Left renal pelvis (tissue), 4 donors: ENCODE measurements around the gene DRICH1. TPM values are rescaled to one million over a fixed set of nuclear protein-coding genes. Genes with fewer than 3 reads are reported as not detected.
A peak's percentile ranks its signal among the peaks of the same experiment; 100 is the strongest.
"Not testable (repeated sequence)": the region's sequence is repeated elsewhere in the genome, so short reads cannot be mapped to it uniquely, and the experiment has no call there.

ENCODE experiments used
- DNase-seq, 4 donors: peaks; one replicate each; pipeline ENCODE4 v3.0.0-alpha.2; 2013; ENCODE audit warnings: low read depth in 4 of 4, low spot score in 3 of 4
- polyA plus RNA-seq, 4 donors: library from polyadenylated mRNA; unstranded; fragments of 120-200 nt; gene quantifications; one replicate each; pipeline ENCODE4 v1.2.1, GENCODE V29; 2013; ENCODE audit not compliant: insufficient read length in 4 of 4

Gene DRICH1
- polyA plus RNA-seq, 4 donors, result 0.75 to 3.7 (median 2.0) TPM

GRCh38 chr22:23573106-23573505, 59.0 kb downstream of the DRICH1 start:
- DNase-seq, result not testable (repeated sequence)

DNA sequence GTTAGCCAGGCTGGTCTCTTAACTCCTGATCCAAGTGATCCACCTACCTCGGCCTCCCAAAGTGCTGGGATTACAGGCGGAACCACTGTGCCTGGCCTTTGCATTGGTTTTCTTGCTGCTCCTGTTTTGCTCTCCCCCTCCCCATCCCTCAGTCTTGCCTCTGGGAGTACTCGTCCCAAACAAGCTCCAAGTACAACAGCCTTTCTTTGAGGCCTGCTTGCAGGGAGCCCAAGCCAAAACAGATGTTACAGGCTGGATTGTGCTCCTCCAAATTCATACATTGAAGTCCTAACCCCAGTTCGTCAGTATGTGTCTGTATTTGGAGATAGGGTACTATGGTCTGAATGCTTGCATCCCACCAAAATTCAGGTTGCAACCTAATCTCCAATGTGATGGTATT, 60.6 kb downstream of the DRICH1 start:
- DNase-seq, result no peak

DNA sequence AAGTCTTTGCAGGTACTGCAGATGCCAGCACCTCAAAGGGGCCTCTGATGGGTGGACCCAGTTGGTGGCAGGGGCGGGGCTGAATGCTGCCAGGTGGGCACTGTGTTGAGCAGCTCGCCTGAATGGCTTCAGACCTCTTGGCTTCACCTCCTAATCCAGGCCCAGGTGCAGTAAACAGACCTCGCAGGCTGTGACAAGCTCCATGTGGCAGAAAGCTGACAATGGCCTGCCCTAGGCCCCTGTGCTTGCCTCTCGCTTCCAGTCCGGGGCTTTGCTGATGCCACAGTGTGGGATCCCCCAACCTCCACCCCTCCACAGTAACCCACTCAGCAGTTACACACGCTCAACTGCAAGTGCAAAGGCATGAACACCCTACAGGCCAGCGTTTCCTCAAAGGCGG, 61.4 kb downstream of the DRICH1 start:
- DNase-seq, result no peak

DNA sequence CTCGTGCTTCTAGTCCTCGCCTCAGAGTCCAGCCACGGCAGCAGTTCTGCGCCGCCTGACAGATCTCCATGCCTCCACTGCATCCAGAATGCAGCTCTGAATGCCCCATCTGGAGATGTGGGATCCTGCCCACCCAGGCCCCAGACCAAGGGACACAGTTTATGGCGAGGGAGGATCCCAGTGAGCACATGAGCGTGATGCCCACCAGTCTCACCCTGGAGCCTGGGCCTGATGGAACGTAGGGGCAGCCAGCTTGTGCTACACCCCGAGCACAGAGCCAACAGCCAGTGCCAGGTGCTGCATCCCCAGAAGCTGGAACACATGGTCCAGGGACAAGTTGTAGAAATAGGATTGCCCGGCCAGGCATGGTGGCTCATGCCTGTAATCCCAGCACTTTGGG, 62.4 kb downstream of the DRICH1 start:
- no peak for DNase-seq

GRCh38 chr22:23569291-23569690, 62.8 kb downstream of the DRICH1 start:
- no peak for DNase-seq

DNA sequence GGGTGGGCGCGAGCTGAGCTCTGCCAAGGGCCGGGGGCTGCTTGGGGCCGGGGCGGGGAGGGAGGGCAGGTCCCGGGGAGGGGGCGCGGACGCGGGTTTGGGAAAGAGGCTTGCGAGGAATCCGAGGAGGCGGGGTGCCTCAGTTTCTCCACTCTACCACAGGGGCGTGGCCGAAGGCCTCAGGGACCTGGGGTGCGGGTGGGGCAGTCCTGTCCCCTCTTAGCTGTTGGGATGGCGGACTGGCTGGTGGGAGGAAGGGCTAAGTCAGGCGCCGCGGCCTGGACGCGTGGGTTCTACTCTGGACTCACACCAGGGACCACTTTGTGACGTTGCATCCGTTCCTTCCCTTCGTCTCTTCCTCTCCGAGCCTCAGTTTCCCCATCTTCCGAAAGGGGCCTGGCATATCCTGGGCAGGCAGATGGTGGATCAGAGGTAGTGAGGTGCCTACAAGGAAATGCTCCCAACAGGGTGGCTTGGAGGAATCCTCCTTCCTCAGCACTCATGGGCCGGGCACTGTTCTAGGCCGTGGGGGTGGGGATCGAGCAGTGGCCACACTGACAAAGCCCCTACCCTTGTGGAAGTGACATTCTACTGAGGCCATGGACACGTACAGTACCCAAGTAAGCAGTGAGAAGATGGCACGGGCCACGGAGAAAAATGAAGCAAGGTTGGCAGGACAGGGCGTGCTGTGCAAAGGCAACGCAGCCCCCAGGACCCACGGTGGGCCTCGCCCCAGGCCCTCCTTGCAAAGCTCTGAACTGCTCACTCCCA, 65.2 kb downstream of the DRICH1 start:
- no peak for DNase-seq

GRCh38 chr22:23565915-23566704, 66.0 kb downstream of the DRICH1 start:
- peak in 2 of 4 donors; percentile 46 to 52 for DNase-seq

DNA sequence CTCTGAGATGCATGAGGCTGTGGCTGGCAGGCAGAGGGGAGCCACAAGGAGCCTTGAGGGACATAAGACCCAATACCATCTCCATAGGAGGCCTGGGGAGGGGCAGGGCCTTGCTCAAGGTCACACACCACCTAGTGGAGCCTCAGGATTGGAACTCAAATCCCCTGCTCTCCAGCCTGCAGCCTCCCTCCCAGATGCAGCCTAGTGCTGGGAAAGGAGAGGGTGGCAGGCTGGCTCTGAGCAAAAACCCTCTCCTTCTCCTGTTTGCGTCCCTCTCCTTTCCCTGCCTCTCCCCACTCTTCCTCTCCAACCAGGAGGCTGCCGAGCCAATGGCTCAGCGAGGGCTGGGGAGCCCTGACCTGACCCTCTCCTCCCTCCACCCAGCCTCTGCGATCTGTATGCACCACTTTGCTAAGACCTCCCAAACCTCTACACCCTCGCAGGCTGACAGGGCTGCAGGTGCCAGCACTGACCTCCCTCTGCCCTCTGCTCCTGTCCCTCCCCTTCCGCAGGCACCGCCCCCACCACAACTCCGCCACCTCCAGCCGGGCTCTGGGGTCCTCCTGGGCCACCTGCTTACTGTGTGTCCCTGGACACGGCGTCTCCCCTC, 66.7 kb downstream of the DRICH1 start:
- DNase-seq, result no peak

- no peak for DNase-seq
Measured at GRCh38 chr22:23564276-23564675, 67.8 kb downstream of the DRICH1 start.

GRCh38 chr22:23563111-23563510, 69.0 kb downstream of the DRICH1 start:
- no peak for DNase-seq

GRCh38 chr22:23562186-23562585, 69.9 kb downstream of the DRICH1 start:
- no peak for DNase-seq

DNA sequence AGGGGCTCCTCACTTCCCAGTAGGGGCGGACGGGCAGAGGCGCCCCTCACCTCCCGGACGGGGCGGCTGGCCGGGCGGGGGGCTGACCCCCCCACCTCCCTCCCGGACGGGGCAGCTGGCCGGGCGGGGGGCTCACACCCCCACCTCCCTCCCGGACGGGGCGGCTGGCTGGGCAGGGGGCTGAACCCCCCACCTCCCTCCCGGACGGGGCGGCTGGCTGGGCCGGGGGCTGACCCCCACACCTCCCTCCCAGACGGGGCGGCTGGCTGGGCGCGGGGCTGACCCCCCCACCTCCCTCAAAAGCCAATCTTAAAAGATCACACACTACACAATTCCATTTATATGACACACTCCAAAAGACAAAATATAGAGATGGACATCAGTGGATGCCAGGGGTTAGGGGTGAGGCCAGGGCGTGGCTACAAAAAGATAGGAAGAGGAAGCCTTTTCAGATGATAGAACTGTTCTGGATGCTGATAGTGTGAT, 71.1 kb downstream of the DRICH1 start:
- not testable (repeated sequence) for DNase-seq

DNA sequence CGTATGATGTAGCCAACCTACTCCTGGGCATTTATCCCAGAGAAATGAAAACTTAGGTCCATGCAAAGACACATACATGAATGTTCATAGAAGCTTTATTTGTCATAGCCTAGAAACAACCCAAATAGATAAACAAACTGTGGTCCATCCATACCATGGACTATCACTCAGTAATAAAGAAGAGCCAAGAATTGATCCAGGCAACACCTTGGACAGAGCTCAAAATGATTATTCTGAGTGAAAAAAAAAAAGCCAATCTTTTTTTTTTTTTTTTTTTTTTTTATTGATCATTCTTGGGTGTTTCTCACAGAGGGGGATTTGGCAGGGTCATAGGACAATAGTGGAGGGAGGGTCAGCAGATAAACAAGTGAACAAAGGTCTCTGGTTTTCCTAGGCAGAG, 71.9 kb downstream of the DRICH1 start:
- not testable (repeated sequence) for DNase-seq

Other genes with a start within 250 kb of the DRICH1 start
- gene IGLL1, start 52.0 kb downstream of the DRICH1 start, polyA plus RNA-seq, result 1 to 10 TPM in 2 of 4 donors, under 1 TPM in 2; 0.39 to 1.6 (median 1.0) TPM
- 1 to 10 TPM; 1.8 to 4.7 (median 2.6) TPM for gene RGL4, start 58.7 kb upstream of the DRICH1 start, polyA plus RNA-seq
- gene ZNF70, start 118.8 kb upstream of the DRICH1 start, polyA plus RNA-seq, result 1 to 10 TPM; 5.6 to 8.1 (median 7.3) TPM
- under 1 TPM; 0.56 to 0.89 (median 0.73) TPM for gene VPREB3, start 122.1 kb upstream of the DRICH1 start, polyA plus RNA-seq
- gene C22orf15, start 130.7 kb upstream of the DRICH1 start, polyA plus RNA-seq, result 1 to 10 TPM; 1.9 to 3.1 (median 2.7) TPM
- gene CHCHD10, start 135.7 kb upstream of the DRICH1 start, polyA plus RNA-seq, result 100 to 1,000 TPM in 1 of 4 donors, 10 to 100 TPM in 3; 15.5 to 114 (median 69.2) TPM
- gene MMP11, start 140.5 kb upstream of the DRICH1 start, polyA plus RNA-seq, result 10 to 100 TPM; 15.2 to 80.6 (median 16.8) TPM
- gene SMARCB1, start 154.6 kb upstream of the DRICH1 start, polyA plus RNA-seq, result 100 to 1,000 TPM; 162 to 205 (median 186) TPM
- 1 to 10 TPM; 3.0 to 5.2 (median 4.7) TPM for gene DERL3, start 206.7 kb upstream of the DRICH1 start, polyA plus RNA-seq
- gene SLC2A11, start 225.6 kb upstream of the DRICH1 start, polyA plus RNA-seq, result 10 to 100 TPM; 13.8 to 51.6 (median 28.8) TPM